Endothelial cell of umbilical vein (primary cell): ENCODE results near the gene DPP10. TPM values are rescaled to one million over a fixed set of nuclear protein-coding genes. Genes with fewer than 3 reads are reported as not detected.

ENCODE experiments used
- BruUV-seq: library from RNA; stranded (reverse); fragments of 400-500 nt; replicated peaks from 2 replicates; lab custom pipeline; 2021; lab: Mats Ljungman, UMichigan
- CTCF ChIA-PET: fragments of 300-600, 350-600 bp; sonication (Branson Sonifier 250); formaldehyde crosslinking; loops from one replicate; lab custom pipeline; 2021; ENCODE audit warnings: antibody characterized with exemption, inconsistent platforms; lab: Charles Lee
- POLR2A ChIA-PET: fragments of 300-600, 350-600 bp; sonication (Branson Sonifier 250); formaldehyde crosslinking; loops from one replicate; lab custom pipeline; 2021; ENCODE audit warnings: antibody characterized with exemption, inconsistent platforms; lab: Charles Lee
- DNase-seq: peaks from one replicate; pipeline ENCODE4 v3.0.0-alpha.2; 2011; ENCODE audit warnings: low read depth, low spot score
- FAIRE-seq: peaks from 2 replicates; lab custom pipeline; 2011; peaks lifted over from hg19 to GRCh38; lab: Jason Lieb, UNC
- H2AFZ ChIP-seq: 2 replicates; pipeline ENCODE4 v1.6.0; 2012; ENCODE audit warnings: low read depth, low read length, control low read depth, inconsistent platforms
- H3K27ac ChIP-seq: 2 replicates; pipeline ENCODE4 v1.5.1; 2011; ENCODE audit warnings: low read depth, mild to moderate bottlenecking, control low read depth, low read length, moderate library complexity; ENCODE audit not compliant: insufficient read depth
- H3K27me3 ChIP-seq, 2 experiments: 2 replicates each; pipeline versions ENCODE4 v1.6.0 to v1.6.1; 2011; ENCODE audit warnings: low read length in 2 of 2, mixed read lengths in 1 of 2; ENCODE audit not compliant: control insufficient read depth in 2 of 2, insufficient read depth in 2 of 2
- H3K36me3 ChIP-seq, 2 experiments: 2 replicates in 1 of 2; 3 replicates in 1 of 2; pipeline ENCODE4 v1.5.1; 2011; ENCODE audit warnings: low read length in 2 of 2, mild to moderate bottlenecking in 1 of 2, moderate library complexity in 1 of 2; ENCODE audit not compliant: control insufficient read depth in 2 of 2, insufficient read depth in 2 of 2; ENCODE audit errors: extremely low read depth in 1 of 2
- H3K4me1 ChIP-seq: 3 replicates; pipeline ENCODE4 v1.5.1; 2011; ENCODE audit warnings: mild to moderate bottlenecking, low read length; ENCODE audit not compliant: control insufficient read depth, insufficient read depth; ENCODE audit errors: extremely low read depth
- H3K4me2 ChIP-seq: 2 replicates; pipeline ENCODE4 v1.6.1; 2011; ENCODE audit warnings: low read length, control low read depth, mixed read lengths; ENCODE audit not compliant: insufficient read depth
- H3K4me3 ChIP-seq, 3 experiments: fragments of 200-600 bp in 1 of 3; sonication (generic), shearing (Covaris generic) in 1 of 3; replicated peaks in 1 of 3; 2 replicates each; pipeline ENCODE4 v1.5.1; 2011 to 2016; ENCODE audit warnings: control low read depth in 3 of 3, low read length in 3 of 3, mild to moderate bottlenecking in 2 of 3, inconsistent platforms in 1 of 3, low read depth in 1 of 3, moderate library complexity in 1 of 3; ENCODE audit not compliant: insufficient read depth in 1 of 3
- H3K79me2 ChIP-seq: 2 replicates; pipeline ENCODE4 v1.6.0; 2012; ENCODE audit warnings: low read length, inconsistent platforms; ENCODE audit not compliant: control insufficient read depth, insufficient read depth
- H3K9ac ChIP-seq: replicated peaks from 2 replicates; pipeline ENCODE3; 2011; ENCODE audit warnings: low read length, control low read depth; ENCODE audit not compliant: insufficient read depth; ENCODE audit errors: extremely low read depth
- H3K9me1 ChIP-seq: replicated peaks from 3 replicates; pipeline ENCODE4 v1.6.0; 2011; ENCODE audit warnings: mild to moderate bottlenecking, low read length; ENCODE audit not compliant: control insufficient read depth, insufficient read depth; ENCODE audit errors: extremely low read depth
- H3K9me3 ChIP-seq: replicated peaks from 2 replicates; pipeline ENCODE4 v1.5.1; 2012; ENCODE audit warnings: low read length, inconsistent platforms; ENCODE audit not compliant: control insufficient read depth, insufficient read depth
- H4K20me1 ChIP-seq: replicated peaks from 2 replicates; pipeline ENCODE3; 2011; ENCODE audit warnings: mild to moderate bottlenecking, low read length; ENCODE audit not compliant: control insufficient read depth, insufficient read depth; ENCODE audit errors: extremely low read depth
- EZH2 ChIP-seq: IDR thresholded peaks from 2 replicates; pipeline ENCODE4 v1.6.1; 2012; ENCODE audit warnings: borderline replicate concordance, low read depth, mild to moderate bottlenecking, moderate library complexity, low read length, inconsistent platforms; ENCODE audit not compliant: severe bottlenecking
- FOS ChIP-seq: IDR thresholded peaks from 2 replicates; pipeline ENCODE4 v1.6.1; 2011; ENCODE audit warnings: mild to moderate bottlenecking, low read length, moderate library complexity, borderline replicate concordance; ENCODE audit not compliant: insufficient read depth
- GATA2 ChIP-seq: IDR thresholded peaks from 2 replicates; pipeline ENCODE4 v1.7.0; 2011; ENCODE audit warnings: low read depth, mild to moderate bottlenecking, moderate library complexity, mixed read lengths, low read length; ENCODE audit not compliant: insufficient read length, insufficient read depth
- JUN ChIP-seq: IDR thresholded peaks from 2 replicates; pipeline ENCODE4 v1.6.1; 2011; ENCODE audit warnings: borderline replicate concordance, low read depth; ENCODE audit not compliant: insufficient read length, insufficient read depth
- MYC ChIP-seq: IDR thresholded peaks from one replicate; pipeline ENCODE4 v1.6.1; 2011; ENCODE audit warnings: mild to moderate bottlenecking, low read depth, low read length
- POLR2A ChIP-seq: IDR thresholded peaks from 2 replicates; pipeline ENCODE4 v1.6.1; 2012; ENCODE audit warnings: low read depth, mild to moderate bottlenecking, control low read depth, low read length
- POLR2AphosphoS5 ChIP-seq: IDR thresholded peaks from 2 replicates; pipeline ENCODE4 v1.6.1; 2012; ENCODE audit warnings: low read depth, mild to moderate bottlenecking, control low read depth, low read length, moderate library complexity; ENCODE audit not compliant: insufficient read depth
- dilution Hi-C: fragments of 300-500 bp; cut with MboI; formaldehyde crosslinking; loops from one replicate; pipeline ENCODE4 v1.15.0; 2019; ENCODE audit warnings: low sequenced_read_pairs; ENCODE audit not compliant: extremely low pct_ligation_motif_present
- intact Hi-C: fragments of 100-400 bp; cut with micrococcal nuclease; formaldehyde crosslinking; loops from one replicate; pipeline ENCODE4 v1.10.0; 2022
- polyA plus RNA-seq, 4 experiments: library from polyadenylated mRNA; depleted of rRNA in 3 of 4; stranded (reverse) in 3 of 4; unstranded in 1 of 4; fragments of >200 nt; gene quantifications; 2 replicates each; pipeline versions ENCODE4 v1.2.1 to v1.2.3, GENCODE V29; 2011 to 2012; ENCODE audit warnings: missing spikeins in 1 of 4
- total RNA-seq: library from RNA; stranded (reverse); gene quantifications from 2 replicates; pipeline ENCODE4 v1.2.3, GENCODE V29; 2021
- TF ChIP-seq, protein P1 (sequence below): IDR thresholded peaks from 2 replicates; pipeline ENCODE4 v1.6.1; 2011; ENCODE audit not compliant: insufficient read depth, insufficient read length
- TF ChIP-seq, protein P2 (sequence below), 2 donors: IDR thresholded peaks; 1 replicate in 1 of 2; 2 replicates in 1 of 2; pipeline ENCODE4 v1.5.1; 2011; ENCODE audit warnings: low read length in 2 of 2, mild to moderate bottlenecking in 2 of 2, moderate library complexity in 2 of 2, control low read depth in 1 of 2, inconsistent platforms in 1 of 2, low read depth in 1 of 2; ENCODE audit not compliant: insufficient read depth in 1 of 2; ENCODE audit errors: extremely low read depth in 1 of 2

DPP10 gene
- total and polyA plus RNA-seq, 2 donors (not counting 3 experiments of a cell fraction or from before 2014, with no cell fraction given) = not detected

GRCh38 chr2:115071534-115071933 is 629.1 kb downstream of the DPP10 start:
- TF ChIP-seq POLR2AphosphoS5 = no peak
- no peak for TF ChIP-seq GATA2
- TF ChIP-seq POLR2A = no peak
- no peak for TF ChIP-seq EZH2
- TF ChIP-seq, protein P1, sequence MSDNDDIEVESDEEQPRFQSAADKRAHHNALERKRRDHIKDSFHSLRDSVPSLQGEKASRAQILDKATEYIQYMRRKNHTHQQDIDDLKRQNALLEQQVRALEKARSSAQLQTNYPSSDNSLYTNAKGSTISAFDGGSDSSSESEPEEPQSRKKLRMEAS = no peak
- no peak for TF ChIP-seq FOS
- no peak for TF ChIP-seq MYC
- no peak for TF ChIP-seq JUN
- TF ChIP-seq, protein P2, sequence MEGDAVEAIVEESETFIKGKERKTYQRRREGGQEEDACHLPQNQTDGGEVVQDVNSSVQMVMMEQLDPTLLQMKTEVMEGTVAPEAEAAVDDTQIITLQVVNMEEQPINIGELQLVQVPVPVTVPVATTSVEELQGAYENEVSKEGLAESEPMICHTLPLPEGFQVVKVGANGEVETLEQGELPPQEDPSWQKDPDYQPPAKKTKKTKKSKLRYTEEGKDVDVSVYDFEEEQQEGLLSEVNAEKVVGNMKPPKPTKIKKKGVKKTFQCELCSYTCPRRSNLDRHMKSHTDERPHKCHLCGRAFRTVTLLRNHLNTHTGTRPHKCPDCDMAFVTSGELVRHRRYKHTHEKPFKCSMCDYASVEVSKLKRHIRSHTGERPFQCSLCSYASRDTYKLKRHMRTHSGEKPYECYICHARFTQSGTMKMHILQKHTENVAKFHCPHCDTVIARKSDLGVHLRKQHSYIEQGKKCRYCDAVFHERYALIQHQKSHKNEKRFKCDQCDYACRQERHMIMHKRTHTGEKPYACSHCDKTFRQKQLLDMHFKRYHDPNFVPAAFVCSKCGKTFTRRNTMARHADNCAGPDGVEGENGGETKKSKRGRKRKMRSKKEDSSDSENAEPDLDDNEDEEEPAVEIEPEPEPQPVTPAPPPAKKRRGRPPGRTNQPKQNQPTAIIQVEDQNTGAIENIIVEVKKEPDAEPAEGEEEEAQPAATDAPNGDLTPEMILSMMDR (IDR thresholded peaks at IDR 0.05; ENCODE audit: extremely low read depth in 1 of 2, insufficient read depth in 1 of 2, low read depth in 1 of 2, low read length in 2 of 2) = no peak
- H3K4me1 ChIP-seq = no peaks in the 10 kb centered on the region
- H3K9ac ChIP-seq = no peak overlapping the region
- no peak overlapping the region for H2AFZ ChIP-seq
- no peaks in the 10 kb centered on the region for H3K9me1 ChIP-seq
- no peaks in the 10 kb centered on the region for H3K27me3 ChIP-seq
- no peak for DNase-seq
- CTCF ChIA-PET = no interaction called here
- H3K79me2 ChIP-seq = no peaks in the 10 kb centered on the region
- no peaks in the 10 kb centered on the region for H3K36me3 ChIP-seq
- POLR2A ChIA-PET = no interaction called here
- no peaks in the 10 kb centered on the region for H3K9me3 ChIP-seq
- H3K4me3 ChIP-seq = no peak overlapping the region
- BruUV-seq = no TSS peak
- intact Hi-C loops = no loop called here
- no peaks in the 10 kb centered on the region for H4K20me1 ChIP-seq
- no peak overlapping the region for H3K27ac ChIP-seq
- no peak overlapping the region for H3K4me2 ChIP-seq
- no peak for FAIRE-seq
- dilution Hi-C loops = no loop called here
